AG09309 (cell line): ENCODE measurements around the gene CLIP4.
"Not testable (repeated sequence)": the region's sequence is repeated elsewhere in the genome, so short reads cannot be mapped to it uniquely, and the experiment has no call there.

Experiments used
- DNase-seq: peaks from one replicate; pipeline ENCODE4 v3.0.0-alpha.2; 2010; ENCODE audit warnings: low read depth
- H3K4me3 ChIP-seq: 2 replicates; pipeline ENCODE4 v1.5.1; 2011; ENCODE audit warnings: mild to moderate bottlenecking, low read depth, low read length, moderate library complexity; ENCODE audit not compliant: control insufficient read depth
- TF ChIP-seq, protein P1 (sequence below): IDR thresholded peaks from 2 replicates; pipeline ENCODE4 v1.5.1; 2011; ENCODE audit warnings: mild to moderate bottlenecking, low read depth, low read length, inconsistent platforms; ENCODE audit not compliant: insufficient read depth, control insufficient read depth; ENCODE audit errors: missing control alignments

Gene CLIP4

DNA sequence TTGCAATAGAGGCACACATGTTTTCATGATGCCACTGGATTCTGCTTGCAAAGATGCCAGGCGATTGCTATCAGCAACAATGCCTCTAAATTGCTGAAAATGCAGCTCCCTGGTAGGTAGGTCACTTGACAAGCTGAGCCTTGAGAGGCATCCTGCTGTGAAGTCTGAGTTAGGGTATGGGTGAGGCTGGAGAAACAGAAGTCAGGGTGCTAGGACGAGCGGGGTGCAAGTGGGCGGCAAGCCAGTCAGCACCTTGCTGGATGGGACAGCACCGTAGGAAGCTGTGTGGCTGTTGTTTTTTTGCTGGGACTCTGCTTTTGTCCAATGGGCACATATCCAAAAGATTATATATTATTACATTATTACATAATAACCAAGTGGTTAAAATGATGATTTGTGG lies 10.5 kb upstream of the CLIP4 start:
- TF ChIP-seq, protein P1, sequence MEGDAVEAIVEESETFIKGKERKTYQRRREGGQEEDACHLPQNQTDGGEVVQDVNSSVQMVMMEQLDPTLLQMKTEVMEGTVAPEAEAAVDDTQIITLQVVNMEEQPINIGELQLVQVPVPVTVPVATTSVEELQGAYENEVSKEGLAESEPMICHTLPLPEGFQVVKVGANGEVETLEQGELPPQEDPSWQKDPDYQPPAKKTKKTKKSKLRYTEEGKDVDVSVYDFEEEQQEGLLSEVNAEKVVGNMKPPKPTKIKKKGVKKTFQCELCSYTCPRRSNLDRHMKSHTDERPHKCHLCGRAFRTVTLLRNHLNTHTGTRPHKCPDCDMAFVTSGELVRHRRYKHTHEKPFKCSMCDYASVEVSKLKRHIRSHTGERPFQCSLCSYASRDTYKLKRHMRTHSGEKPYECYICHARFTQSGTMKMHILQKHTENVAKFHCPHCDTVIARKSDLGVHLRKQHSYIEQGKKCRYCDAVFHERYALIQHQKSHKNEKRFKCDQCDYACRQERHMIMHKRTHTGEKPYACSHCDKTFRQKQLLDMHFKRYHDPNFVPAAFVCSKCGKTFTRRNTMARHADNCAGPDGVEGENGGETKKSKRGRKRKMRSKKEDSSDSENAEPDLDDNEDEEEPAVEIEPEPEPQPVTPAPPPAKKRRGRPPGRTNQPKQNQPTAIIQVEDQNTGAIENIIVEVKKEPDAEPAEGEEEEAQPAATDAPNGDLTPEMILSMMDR = no peak
- no peak for DNase-seq
- no peak overlapping the region for H3K4me3 ChIP-seq

- no peak overlapping the region for H3K4me3 ChIP-seq
- TF ChIP-seq, protein P1 = peak; percentile 7
- no peak for DNase-seq
Observed at GRCh38 chr2:29105375-29105774, 9.8 kb upstream of the CLIP4 start.

GRCh38 chr2:29106256-29106655 lies 9.0 kb upstream of the CLIP4 start:
- TF ChIP-seq, protein P1 = no peak
- no peak overlapping the region for H3K4me3 ChIP-seq
- DNase-seq = no peak

DNA sequence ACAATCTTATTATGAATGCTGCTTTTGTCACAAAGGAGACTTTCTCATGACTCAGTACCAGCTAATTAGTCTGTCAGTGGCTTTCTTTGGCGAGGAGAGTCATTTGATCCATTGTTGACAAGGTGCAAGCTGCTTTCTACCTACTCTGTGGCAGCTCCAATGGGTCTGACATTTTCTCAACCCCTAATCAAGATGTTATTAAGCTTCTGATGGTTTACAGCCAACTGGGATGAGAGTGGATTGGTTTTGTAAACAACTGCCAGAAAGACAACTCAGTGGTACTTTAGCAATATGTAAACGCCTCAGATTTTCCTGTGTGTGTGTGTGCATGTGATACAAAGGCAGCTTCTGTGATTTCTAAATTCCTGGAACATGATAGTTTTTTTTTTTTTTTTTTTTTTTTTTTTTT lies 8.2 kb upstream of the CLIP4 start:
- TF ChIP-seq, protein P1 = no peak
- DNase-seq = no peak

GRCh38 chr2:29107547-29107946 lies 7.7 kb upstream of the CLIP4 start:
- not testable (repeated sequence) for H3K4me3 ChIP-seq, DNase-seq

More for the DNA sequence above, 8.2 kb upstream of the CLIP4 start:
- H3K4me3 ChIP-seq = no peak overlapping the region

- DNase-seq = peak; percentile 88
- no peak overlapping the region for H3K4me3 ChIP-seq
Observed at GRCh38 chr2:29108225-29108624, 7.0 kb upstream of the CLIP4 start.

DNA sequence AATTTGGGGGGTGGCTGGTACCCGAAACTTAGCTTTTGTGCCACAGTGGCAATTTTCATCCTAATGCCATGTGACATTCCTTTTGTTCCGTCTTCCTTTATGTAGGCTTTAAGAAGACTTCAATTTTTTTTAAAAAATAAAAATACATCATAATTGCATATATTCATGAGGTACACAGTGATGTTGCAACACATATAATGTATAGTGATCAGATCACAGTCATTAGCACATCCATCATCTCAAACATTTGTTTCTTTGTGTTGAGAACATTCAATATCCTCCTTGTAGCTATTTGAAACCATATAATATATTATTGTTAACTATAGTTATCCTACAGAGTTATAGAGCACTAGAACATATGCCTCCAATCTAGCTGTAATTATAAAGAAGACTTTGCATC lies 6.0 kb upstream of the CLIP4 start:
- no peak overlapping the region for H3K4me3 ChIP-seq
- TF ChIP-seq, protein P1 = no peak

More at GRCh38 chr2:29108225-29108624, 7.0 kb upstream of the CLIP4 start:
- TF ChIP-seq, protein P1 = no peak

More for the DNA sequence above, 6.0 kb upstream of the CLIP4 start:
- DNase-seq = no peak
